OCI-LY1 (cell line): ENCODE measurements around the gene VTI1A.

Experiments used
- H2AFZ ChIP-seq: fragments of 200-600 bp; sonication (generic), shearing (Covaris generic); 2 replicates; pipeline ENCODE4 v1.6.0; 2014; ENCODE audit warnings: antibody characterized with exemption, mild to moderate bottlenecking, low read length
- H3F3A ChIP-seq: fragments of 200-600 bp; sonication (generic), shearing (Covaris generic); 2 replicates; pipeline ENCODE4 v1.6.0; 2014; ENCODE audit warnings: mild to moderate bottlenecking, antibody characterized with exemption, low read length, moderate library complexity; ENCODE audit not compliant: insufficient read depth
- H3K27ac ChIP-seq: fragments of 200-600 bp; sonication (generic); 2 replicates; pipeline ENCODE4 v1.5.1; 2014; ENCODE audit warnings: low read length, mixed run types, mild to moderate bottlenecking, low read depth; ENCODE audit not compliant: poor library complexity, severe bottlenecking
- H3K27me3 ChIP-seq: fragments of 200-600 bp; sonication (generic); 2 replicates; pipeline ENCODE4 v1.6.0; 2014; ENCODE audit warnings: antibody characterized with exemption, mild to moderate bottlenecking, low read length, moderate library complexity; ENCODE audit not compliant: insufficient read depth
- H3K36me3 ChIP-seq: fragments of 200-600 bp; sonication (generic); 2 replicates; pipeline ENCODE4 v1.6.1; 2014; ENCODE audit warnings: mild to moderate bottlenecking, antibody characterized with exemption, low read length, moderate library complexity, mixed read lengths; ENCODE audit not compliant: insufficient read depth
- H3K4me1 ChIP-seq: fragments of 200-600 bp; sonication (generic); 2 replicates; pipeline ENCODE4 v1.5.1; 2014; ENCODE audit warnings: mild to moderate bottlenecking, low read length, moderate library complexity; ENCODE audit not compliant: insufficient read depth, severe bottlenecking
- H3K4me2 ChIP-seq: fragments of 200-600 bp; sonication (generic), shearing (Covaris generic); 2 replicates; pipeline ENCODE4 v1.6.1; 2014; ENCODE audit warnings: low read length
- H3K4me3 ChIP-seq: fragments of 200-600 bp; sonication (generic); 2 replicates; pipeline ENCODE4 v1.5.1; 2014; ENCODE audit warnings: low read length, low read depth, mild to moderate bottlenecking, mixed read lengths; ENCODE audit not compliant: poor library complexity, severe bottlenecking
- H3K79me2 ChIP-seq: fragments of 200-600 bp; shearing (Covaris generic); 2 replicates; pipeline ENCODE4 v1.6.1; 2016; ENCODE audit warnings: mixed run types, low read length, mixed read lengths; ENCODE audit not compliant: insufficient read depth
- H3K9ac ChIP-seq: fragments of 200-600 bp; sonication (generic), shearing (Covaris generic); 2 replicates; pipeline ENCODE4 v1.6.1; 2014; ENCODE audit warnings: mild to moderate bottlenecking, low read length, mixed read lengths
- H3K9me2 ChIP-seq: fragments of 200-600 bp; sonication (generic), shearing (Covaris generic); 2 replicates; pipeline ENCODE4 v1.6.1; 2014; ENCODE audit warnings: low read depth, mild to moderate bottlenecking, low read length, mixed read lengths
- H3K9me3 ChIP-seq: fragments of 200-600 bp; shearing (Covaris generic); 2 replicates; pipeline ENCODE4 v1.6.1; 2014; ENCODE audit warnings: low read length, mixed read lengths
- H4K20me1 ChIP-seq: fragments of 200-600 bp; sonication (generic), shearing (Covaris generic); 2 replicates; pipeline ENCODE4 v1.6.0; 2016; ENCODE audit warnings: mild to moderate bottlenecking, low read length; ENCODE audit not compliant: insufficient read depth
- EZH2 ChIP-seq: fragments of 200-600 bp; sonication (generic), shearing (Covaris generic); IDR thresholded peaks from 2 replicates; pipeline ENCODE4 v1.8.0; 2017; ENCODE audit warnings: borderline replicate concordance, mixed run types, mild to moderate bottlenecking, antibody characterized with exemption, low read length, moderate library complexity, mixed read lengths
- TF ChIP-seq, protein P1 (sequence below): fragments of 200-600 bp; sonication (generic), shearing (Covaris generic); IDR thresholded peaks from 2 replicates; pipeline ENCODE4 v1.5.1; 2017; ENCODE audit warnings: mild to moderate bottlenecking, antibody characterized with exemption, low read length, moderate library complexity, mixed read lengths

Gene VTI1A

GRCh38 chr10:112649822-112650152, 202.8 kb downstream of the VTI1A start:
- Histone ChIP-seq H3K9ac (no peak overlapping the region), H3K9me2 (no peaks in the 10 kb centered on the region), H3K27me3 (no peaks in the 10 kb centered on the region), H3K4me3 (no peak overlapping the region), H3K9me3 (no peaks in the 10 kb centered on the region), H2AFZ (no peak overlapping the region), H3K79me2 (no peaks in the 10 kb centered on the region), H3F3A (no peaks in the 10 kb centered on the region), H3K4me2 (no peak overlapping the region), H3K4me1 (no peaks in the 10 kb centered on the region), H3K27ac (no peak overlapping the region), H4K20me1 (no peaks in the 10 kb centered on the region), H3K36me3 (no peaks in the 10 kb centered on the region)
- no peak for TF ChIP-seq EZH2
- TF ChIP-seq, protein P1, sequence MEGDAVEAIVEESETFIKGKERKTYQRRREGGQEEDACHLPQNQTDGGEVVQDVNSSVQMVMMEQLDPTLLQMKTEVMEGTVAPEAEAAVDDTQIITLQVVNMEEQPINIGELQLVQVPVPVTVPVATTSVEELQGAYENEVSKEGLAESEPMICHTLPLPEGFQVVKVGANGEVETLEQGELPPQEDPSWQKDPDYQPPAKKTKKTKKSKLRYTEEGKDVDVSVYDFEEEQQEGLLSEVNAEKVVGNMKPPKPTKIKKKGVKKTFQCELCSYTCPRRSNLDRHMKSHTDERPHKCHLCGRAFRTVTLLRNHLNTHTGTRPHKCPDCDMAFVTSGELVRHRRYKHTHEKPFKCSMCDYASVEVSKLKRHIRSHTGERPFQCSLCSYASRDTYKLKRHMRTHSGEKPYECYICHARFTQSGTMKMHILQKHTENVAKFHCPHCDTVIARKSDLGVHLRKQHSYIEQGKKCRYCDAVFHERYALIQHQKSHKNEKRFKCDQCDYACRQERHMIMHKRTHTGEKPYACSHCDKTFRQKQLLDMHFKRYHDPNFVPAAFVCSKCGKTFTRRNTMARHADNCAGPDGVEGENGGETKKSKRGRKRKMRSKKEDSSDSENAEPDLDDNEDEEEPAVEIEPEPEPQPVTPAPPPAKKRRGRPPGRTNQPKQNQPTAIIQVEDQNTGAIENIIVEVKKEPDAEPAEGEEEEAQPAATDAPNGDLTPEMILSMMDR: no peak

GRCh38 chr10:112650588-112651030, 203.6 kb downstream of the VTI1A start:
- no peaks in the 10 kb centered on the region for H3K4me1 ChIP-seq
- H3K27ac ChIP-seq: no peak overlapping the region
- H3K4me2 ChIP-seq: no peak overlapping the region

DNA sequence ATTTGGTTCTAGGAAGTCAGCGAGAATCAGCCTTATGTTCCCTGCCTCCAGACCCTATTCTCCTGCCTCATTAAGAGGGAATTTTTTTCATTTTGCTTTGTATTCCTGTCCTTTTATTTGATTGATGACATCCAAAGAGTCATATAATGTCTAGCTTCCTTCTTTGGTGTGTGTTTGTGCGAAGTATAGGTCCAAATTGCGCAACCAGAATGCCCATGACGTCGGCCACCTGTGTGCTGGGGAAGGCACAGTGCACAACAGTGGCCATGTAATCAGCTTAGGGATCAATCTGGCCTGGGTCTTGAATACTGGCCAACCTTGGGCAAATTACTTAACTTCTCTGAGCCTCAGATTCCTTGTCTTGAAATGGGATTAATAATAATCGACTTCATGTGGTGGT, 206.2 kb downstream of the VTI1A start:
- Histone ChIP-seq H3K9me3 (no peaks in the 10 kb centered on the region), H3K9me2 (no peaks in the 10 kb centered on the region), H3K4me1 (no peaks in the 10 kb centered on the region), H3K36me3 (no peaks in the 10 kb centered on the region), H3K4me2 (no peak overlapping the region), H2AFZ (no peak overlapping the region), H3K27me3 (no peaks in the 10 kb centered on the region), H3F3A (no peaks in the 10 kb centered on the region), H3K4me3 (no peak overlapping the region), H3K27ac (no peak overlapping the region), H3K9ac (no peak overlapping the region), H3K79me2 (no peaks in the 10 kb centered on the region), H4K20me1 (no peaks in the 10 kb centered on the region)
- TF ChIP-seq EZH2: no peak
- TF ChIP-seq, protein P1: no peak

More at GRCh38 chr10:112650588-112651030, 203.6 kb downstream of the VTI1A start:
- Histone ChIP-seq H4K20me1 (no peaks in the 10 kb centered on the region), H3K36me3 (no peaks in the 10 kb centered on the region), H3K9me3 (no peaks in the 10 kb centered on the region), H3K9ac (no peak overlapping the region), H3K9me2 (no peaks in the 10 kb centered on the region), H3K4me3 (no peak overlapping the region), H3K79me2 (no peaks in the 10 kb centered on the region), H3K27me3 (no peaks in the 10 kb centered on the region), H3F3A (no peaks in the 10 kb centered on the region), H2AFZ (no peak overlapping the region)
- TF ChIP-seq, protein P1: no peak
- TF ChIP-seq EZH2: no peak
